Frontal cortex (tissue), 4 donors: ENCODE results near the gene RMDN2. TPM values are rescaled to one million over a fixed set of nuclear protein-coding genes. Genes with fewer than 3 reads are reported as not detected.

ENCODE experiments used
- DNase-seq, 2 donors: peaks; one replicate each; pipeline ENCODE4 v3.0.0; 2012; ENCODE audit warnings: low spot score in 2 of 2
- FAIRE-seq: peaks from 2 replicates; lab custom pipeline; 2012; peaks lifted over from hg19 to GRCh38; lab: Jason Lieb, UNC
- total RNA-seq: library from RNA; depleted of rRNA; stranded (reverse); fragments of >200 nt; gene quantifications from one replicate; pipeline ENCODE4 v1.2.3, GENCODE V29; 2014
- donor health status: control.
- donor health status: control.
- donor health status: control.

The RMDN2 gene
- total RNA-seq, 1 donor from 2014 or later, result 27.7 TPM

DNA sequence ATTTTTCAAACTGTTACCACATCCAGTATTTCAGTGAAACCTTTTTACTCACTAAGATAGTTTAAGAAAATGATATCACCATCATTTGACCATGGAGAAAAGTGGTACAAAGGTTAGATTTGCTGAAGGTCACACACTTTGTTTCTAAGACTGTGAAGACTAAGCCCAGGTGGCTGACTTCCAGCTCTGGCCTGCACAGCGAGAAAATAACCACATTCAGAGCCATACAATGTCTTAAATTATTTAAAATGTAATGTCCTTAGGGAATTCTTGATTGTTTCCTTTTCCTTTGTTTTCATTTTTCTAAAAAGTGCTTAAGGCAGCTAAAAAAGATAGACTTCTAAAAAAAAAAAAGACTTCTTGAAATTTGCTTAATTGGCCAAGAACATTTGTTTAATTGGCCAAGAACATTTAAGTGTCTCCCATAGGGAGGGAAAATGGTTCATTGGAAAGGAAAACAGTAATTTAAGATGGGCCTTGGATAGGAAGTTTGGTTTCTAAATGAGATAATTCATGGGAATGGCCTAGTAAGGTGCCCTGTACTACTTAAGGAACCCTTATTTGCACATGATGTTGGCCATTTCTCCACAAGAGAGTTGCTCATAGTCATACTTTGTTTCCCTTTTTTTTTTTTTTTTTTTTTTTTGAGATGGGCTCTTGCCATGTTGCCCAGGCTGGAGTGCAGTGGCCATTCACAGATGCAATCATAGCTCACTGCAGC lies 105.7 kb downstream of the RMDN2 start:
- DNase-seq (no peak), FAIRE-seq (no peak)

DNA sequence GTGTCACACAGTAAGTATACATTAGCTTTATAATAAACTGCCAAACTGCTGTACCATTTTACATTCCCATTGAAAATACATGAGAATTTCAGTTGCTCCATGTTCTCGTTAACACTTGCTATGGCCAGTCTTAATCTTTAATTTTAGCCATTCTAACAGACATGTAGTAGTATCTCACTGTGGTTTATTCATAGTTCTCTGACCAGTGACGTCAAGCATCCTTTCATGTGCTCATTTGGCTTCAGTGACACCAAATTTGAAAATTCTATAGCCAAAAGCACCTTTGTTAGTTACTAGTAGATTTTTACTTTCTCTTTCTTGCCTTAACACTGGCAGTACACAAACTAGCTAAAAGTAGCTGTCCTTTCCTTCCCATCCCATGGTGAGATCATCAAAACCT lies 107.9 kb downstream of the RMDN2 start:
- no peak for FAIRE-seq
- DNase-seq, result no peak

DNA sequence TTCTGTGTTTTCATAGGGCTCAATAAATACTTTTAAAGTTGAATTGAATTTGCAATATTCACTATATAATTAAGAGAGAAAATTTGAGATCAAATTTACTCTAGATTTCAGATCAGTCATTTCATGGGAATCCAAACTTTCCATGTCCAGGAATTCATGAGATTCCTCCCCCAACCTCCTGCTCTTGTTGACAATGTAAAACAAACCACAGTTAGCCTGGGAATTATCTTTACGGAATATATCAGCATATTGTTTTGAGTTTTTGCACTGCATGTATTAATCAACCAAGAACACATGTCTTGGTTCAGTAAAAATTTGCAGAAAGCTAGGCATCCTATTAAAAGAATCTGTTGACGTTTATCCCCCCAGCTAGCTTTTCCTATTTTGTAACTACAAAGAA lies 108.6 kb downstream of the RMDN2 start:
- FAIRE-seq (no peak), DNase-seq (no peak)

DNA sequence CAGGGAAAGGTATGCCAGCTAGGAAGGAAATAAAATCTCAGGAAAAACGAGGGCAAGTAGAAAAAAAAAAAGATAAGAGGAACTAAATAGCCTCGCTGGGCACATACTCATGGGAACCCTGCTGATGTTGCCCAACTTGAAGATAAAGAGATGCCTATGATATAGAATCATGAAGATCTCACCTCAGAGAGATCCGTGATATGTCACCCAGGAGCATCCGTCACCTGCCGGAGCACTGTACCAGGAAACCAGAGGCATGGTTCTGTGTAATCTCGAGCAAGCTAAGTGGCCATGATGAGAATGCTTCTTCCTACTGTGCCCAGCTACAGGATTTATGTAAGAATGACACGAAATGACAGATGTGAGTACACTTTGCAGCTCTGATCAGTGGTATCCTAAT lies 110.9 kb downstream of the RMDN2 start:
- no peak for FAIRE-seq

DNA sequence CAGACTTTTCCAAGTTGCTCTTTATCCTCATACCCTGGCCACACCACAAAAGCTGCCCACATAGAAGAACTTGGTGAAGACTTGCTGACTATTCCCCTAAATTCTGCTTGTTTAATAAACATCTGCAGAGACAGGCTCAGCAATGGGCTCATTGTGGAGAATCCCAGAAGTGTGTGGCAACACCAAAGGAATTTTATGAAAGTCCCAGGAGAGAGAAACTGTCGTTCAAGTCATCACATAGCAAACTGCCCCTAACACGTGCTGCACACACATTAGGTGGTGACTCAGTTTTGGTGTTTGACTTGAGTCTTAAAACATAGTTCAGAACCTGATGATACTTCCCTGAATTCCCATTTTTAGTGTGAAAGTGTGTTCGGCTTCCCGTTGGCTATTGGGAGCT lies 112.2 kb downstream of the RMDN2 start:
- FAIRE-seq, result no peak
- DNase-seq, result no peak

More for the DNA sequence above, 110.9 kb downstream of the RMDN2 start:
- DNase-seq, result no peak

DNA sequence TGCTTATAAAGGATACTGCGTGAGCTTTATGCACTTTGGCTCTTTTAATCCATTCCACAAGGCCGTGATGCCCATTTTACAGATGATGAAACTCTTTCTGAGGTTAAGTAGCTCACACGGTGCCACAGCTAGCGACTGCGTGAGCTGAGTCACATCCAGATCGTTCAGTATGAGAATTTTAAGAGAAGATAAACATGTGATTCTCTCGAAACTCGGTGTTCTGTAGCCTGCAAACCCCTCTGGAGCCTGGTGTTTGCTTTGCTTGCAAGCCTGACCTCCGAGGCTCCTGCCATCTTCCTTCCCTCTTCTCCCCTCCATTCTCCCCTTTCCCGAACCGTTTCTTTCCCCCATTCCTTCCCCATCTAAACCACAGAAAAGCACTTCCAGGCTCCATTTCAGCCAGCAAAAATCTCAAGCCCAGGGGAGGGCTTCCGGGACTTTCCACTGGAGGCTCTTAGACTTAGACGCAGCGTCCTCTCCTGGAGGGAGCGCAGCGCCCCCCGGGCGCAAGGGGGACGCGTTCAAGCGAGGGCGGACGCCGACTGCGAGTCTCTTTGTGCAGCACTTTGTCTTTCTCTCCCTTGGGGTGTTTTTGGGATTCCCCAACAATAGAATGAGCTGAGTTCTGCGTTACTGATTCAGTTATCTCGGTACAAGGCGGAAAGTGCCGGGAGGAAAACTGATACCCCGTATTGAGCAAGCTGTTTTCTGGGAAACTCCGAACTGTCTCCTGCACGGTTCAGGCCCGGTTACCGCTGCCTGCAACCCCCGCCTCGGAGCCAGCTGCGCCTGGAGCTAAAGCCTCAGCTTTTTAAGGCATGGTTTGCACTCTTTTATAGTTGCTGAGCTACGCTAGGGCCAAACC lies 112.9 kb downstream of the RMDN2 start:
- no peak for FAIRE-seq
- no peak for DNase-seq

DNA sequence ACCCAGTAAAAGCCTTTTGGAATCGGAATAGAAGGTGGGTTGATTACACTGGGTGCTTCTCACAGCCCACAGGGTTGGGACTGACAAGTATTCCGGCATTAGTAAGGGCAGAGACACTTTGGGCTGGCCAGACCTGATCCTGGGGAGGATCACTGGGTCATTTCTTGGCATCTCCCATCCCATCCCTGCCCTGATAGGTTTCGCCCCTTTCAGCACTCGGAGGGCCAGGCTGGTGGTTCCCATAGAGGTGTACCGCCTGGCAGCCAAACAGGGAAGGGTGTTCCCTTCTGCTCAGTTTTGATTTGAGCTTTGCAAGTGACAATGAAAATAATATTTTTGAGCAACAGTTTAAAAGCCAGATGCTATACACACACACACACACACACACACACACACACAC lies 113.6 kb downstream of the RMDN2 start:
- no peak for FAIRE-seq
- no peak for DNase-seq

DNA sequence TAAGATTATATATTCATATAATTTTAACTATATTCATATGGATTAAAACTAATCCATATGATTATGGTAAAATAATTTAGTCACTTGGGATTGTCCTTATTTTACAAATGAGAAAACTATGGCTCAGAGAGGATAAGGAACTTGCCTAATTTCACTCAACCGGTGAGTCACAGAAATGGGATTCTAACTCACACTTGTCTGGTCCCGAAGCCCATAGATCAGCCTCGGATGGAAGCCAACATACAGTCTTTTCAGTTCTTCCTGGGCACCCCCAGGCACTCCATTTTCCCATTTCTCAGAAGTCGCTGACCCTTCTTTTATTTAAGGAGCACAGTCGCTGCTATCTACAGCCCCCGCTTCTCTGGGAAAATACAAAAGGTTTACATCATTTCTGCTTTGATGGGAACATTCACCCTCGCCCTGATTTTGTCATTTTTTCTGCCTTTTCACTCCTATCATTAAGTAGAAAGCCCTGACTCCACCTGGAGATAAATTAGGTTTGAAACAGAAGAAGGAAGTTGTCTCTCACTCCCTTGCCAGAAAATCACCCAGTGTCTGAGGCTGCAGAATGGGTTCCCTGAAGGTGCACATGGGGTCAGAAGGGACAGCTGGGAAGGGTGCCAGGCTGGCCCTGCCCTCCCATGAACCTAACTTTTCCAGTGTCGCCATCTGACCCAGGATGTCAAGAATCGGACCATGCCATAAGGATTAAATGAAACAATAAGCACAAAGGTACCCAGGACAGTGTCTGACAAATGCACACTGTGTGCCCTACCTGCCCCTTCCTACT lies 114.2 kb downstream of the RMDN2 start:
- FAIRE-seq (no peak), DNase-seq (no peak)

DNA sequence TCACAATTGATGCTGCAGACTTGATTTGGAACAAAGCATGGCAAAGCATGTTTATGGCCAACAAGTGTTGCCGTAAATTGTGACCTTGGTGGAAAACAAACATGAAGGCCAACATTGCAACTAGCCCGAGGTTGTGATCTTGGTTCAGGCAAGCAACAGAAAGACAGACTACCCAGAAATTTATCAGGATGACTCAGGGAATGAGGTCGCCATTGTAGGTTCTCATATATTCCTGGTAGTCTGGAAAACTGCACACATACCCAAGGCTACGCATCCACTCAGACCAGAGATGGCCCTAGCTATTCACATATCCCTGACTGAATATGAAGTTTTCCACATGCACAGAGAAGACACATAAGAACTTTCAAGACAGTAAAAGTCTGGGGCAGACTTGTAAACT lies 120.7 kb downstream of the RMDN2 start:
- FAIRE-seq, result no peak
- DNase-seq, result no peak

DNA sequence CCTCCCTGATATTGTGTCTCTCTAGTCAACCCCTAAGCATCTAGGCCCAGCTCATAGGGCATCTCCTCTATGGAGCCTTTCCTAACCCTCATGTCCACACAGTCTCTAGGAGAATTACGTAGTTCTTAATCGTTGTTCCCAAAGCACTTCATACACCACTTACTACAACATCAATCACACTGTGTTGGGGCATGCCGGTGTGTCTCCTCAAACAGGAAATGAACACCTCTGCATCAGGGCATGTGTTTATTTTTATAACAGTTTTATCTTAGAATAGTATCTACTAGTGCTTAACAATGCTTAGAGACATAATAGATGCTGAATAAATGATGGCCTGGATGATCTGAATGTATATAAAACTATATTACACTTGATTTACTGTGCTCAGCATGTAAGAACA lies 131.1 kb downstream of the RMDN2 start:
- no peak for DNase-seq
- FAIRE-seq, result no peak

DNA sequence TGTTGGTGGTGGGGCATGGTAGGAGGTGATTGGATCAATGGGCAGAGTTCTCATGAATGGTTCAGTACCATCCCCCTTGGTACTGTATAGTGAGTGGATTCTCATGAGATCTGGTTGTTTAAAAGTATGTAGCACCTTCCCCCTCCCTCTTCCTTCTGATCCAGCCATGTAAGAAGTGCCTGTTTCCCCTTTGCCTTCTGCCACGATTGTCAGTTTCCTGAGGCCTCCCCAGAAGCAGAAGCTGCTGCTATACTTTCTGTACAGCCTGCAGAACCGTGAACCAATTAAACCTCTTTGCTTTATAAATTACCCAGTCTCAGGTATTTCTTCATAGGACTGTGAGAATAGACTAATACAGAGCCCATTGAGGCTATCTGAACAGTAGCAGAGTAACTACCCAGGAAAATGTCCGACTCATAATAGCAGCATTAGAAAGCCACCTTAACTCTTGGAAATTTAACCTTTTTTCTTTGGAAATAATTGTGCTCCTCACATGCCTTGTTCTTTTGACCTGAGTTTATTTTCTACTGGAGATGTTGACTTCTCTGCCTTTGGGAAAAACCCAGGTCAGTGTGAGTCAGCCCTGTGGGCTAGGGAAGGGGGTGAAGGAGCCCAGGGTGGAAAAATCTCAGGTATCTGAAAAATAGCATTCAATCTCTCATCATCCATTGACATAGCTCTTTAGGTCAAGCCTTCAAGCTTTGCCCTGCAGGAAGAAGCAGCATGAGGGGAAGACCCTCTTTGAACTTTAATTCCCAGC lies 132.7 kb downstream of the RMDN2 start:
- DNase-seq, result no peak
- no peak for FAIRE-seq

DNA sequence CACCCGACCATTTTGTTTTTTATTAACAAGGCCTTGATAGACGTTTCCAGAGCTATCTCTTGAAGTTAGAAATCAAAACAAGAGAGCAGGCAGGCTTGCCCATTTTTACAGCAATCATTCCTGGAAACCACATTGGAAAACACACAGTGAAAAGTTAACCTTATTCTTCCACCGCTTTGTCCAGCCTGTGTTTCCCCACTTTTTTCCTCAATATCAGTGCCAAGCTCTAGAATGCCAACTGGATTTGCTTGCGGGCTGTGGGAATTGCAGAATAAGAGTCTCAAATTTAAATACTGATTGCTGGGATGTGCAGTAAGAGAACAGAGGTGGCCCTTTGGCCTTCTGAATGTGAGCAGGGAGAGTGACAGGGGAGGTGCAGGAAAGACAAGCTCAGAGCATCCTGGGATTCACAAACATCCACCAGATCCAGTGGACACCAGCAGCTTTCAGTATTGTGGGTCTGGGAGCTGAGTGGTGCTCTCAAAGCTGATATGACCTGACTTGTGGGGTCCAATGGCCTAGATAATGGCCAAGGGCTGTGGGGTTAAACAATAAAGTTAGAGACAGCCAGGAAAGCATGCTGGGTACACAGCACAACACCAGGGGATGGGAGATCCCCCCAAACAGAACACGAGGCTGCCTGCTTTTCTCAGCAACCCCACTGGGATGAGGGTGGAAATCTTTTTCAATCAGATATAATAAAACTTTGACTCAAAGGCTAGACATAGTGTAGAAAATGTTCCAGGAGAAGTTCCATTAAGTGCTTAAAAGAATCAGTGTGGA lies 135.3 kb downstream of the RMDN2 start:
- DNase-seq (no peak), FAIRE-seq (no peak)

DNA sequence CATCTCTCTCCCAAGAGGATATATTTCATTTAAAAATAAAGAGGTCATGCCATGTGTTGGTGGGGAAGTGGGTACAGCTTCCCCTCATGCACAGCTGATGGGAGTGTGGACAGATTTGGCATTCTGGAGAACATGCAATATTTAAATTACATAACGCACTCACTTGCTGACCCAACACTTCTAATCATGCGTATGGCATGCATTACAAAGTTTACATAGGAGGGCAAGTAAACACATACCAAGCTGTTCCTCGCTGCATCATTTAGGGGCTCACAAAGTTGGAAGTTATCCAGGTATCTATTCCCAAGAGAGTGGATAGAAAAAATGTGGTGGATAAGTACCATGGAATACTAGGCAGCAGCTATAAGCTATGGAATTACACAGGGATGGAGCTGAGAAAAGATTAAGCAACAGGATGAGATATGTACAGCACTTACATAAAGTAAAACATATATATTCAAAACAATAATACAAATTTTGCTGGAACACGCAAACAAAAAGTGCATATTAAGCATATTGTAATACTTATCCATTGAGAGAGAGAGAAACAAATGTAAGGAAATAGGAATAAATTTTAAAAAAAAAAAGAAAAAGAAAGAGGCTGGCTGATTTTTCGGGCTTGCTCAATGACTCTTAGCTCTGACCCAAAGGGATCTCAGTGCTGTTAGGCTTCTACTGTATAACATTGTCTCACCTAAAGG lies 139.9 kb downstream of the RMDN2 start:
- no peak for FAIRE-seq
- no peak for DNase-seq

DNA sequence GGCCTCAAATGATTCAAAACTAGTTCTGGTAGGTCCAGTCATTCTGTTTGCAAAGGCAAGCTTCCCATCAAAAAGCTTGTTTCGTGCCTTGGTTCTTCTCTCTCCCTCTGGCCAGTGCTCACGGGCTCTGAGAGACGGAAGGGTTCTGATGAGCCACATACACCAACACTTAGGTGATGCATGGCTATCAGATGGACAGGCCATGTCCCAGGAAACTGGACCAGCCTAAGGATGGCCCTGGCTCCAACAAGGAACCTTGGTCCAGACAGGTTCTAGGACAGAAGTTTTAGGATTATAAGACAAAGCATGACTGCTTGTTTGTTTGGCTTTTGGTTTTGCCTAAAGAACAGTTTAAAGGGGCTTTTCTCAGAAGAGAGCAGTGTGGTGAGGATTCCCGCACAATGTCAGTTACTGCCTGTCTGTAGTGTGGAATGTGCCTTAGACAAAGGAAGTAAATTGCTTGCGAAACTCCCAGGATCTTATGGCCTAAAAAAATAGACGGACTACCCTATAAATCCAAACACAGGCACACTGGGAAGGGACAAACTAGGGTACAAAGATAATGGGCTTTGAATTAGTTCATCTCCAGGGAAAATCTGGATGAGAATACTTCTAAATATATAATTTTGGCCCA lies 140.5 kb downstream of the RMDN2 start:
- FAIRE-seq (no peak), DNase-seq (no peak)

DNA sequence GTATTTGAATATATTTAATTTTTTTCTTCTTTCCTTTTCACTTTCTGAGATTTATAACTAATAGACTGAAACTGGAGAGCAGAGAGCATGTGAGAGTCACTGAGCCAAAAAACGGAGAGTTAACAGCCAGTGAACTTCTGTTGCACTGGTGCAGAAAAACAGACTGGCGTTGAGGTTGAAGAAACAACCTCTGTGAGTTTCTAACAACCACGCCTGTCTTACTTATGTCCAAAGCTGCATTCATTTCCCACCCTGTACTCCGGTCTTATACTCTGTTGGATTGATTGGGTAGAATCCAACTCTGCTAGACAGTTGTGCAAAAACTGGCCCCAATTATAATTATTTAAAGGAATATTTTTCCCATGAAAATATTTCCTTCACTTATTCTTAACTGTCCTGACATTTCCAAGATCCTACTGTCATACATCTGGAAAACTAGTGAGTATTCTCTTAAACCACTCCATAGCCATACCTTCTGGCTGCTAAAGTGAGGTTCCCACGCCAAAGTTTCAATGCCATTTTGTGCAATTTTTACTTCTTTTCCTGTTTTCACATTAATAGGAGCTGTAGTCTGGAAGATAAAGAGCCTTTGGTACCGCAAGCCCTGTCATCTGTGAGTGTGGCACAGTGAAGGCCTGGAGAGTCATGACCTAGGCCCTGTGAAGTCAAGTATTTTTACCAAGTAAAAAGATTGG lies 141.5 kb downstream of the RMDN2 start:
- no peak for DNase-seq
- no peak for FAIRE-seq
